Esophagus muscularis mucosa (tissue), 4 donors: ENCODE data around the gene PPFIBP1. TPM values are rescaled to one million over a fixed set of nuclear protein-coding genes. Genes with fewer than 3 reads are reported as not detected.

Experiments
- DNase-seq: peaks from one replicate; pipeline ENCODE4 v3.0.0-alpha.2; 2017; ENCODE audit errors: extremely low spot score
- H3K27ac ChIP-seq, 4 donors: fragments of 200-600 bp; sonication (generic); replicated peaks in 1 of 4; 1 replicate in 3 of 4; 2 replicates in 1 of 4; pipeline ENCODE4 v1.5.1; 2016 to 2019; ENCODE audit warnings: mild to moderate bottlenecking in 1 of 4
- H3K27me3 ChIP-seq, 4 donors: fragments of 200-600 bp; sonication (generic); one replicate each; pipeline versions ENCODE4 v1.5.1 to v1.6.0; 2016 to 2019
- H3K36me3 ChIP-seq, 4 donors: fragments of 200-600 bp; sonication (generic); one replicate each; pipeline ENCODE4 v1.5.1; 2016 to 2019
- H3K4me1 ChIP-seq, 4 donors: fragments of 200-600 bp; sonication (generic); one replicate each; pipeline ENCODE4 v1.5.1; 2016 to 2019
- H3K4me3 ChIP-seq, 4 donors: fragments of 200-600 bp; sonication (generic); 1 replicate in 2 of 4; 2 replicates in 2 of 4; pipeline ENCODE4 v1.5.1; 2016 to 2019; ENCODE audit warnings: mild to moderate bottlenecking in 4 of 4, moderate library complexity in 1 of 4
- H3K9me3 ChIP-seq, 4 donors: fragments of 200-600 bp; sonication (generic); 1 replicate in 3 of 4; 2 replicates in 1 of 4; pipeline ENCODE4 v1.5.1; 2016 to 2019
- EP300 ChIP-seq: sonication (generic); formaldehyde crosslinking; IDR thresholded peaks from one replicate; pipeline ENCODE4 v1.6.1; 2017; ENCODE audit warnings: antibody characterized with exemption
- POLR2A ChIP-seq: fragments of 450-650 bp; IDR thresholded peaks from one replicate; pipeline ENCODE4 v1.6.1; 2017; ENCODE audit warnings: antibody characterized with exemption, moderate library complexity, mild to moderate bottlenecking, low read depth
- POLR2AphosphoS5 ChIP-seq, 2 donors: sonication (generic); formaldehyde crosslinking; IDR thresholded peaks; one replicate each; pipeline ENCODE4 v1.6.1; 2017; ENCODE audit warnings: antibody characterized with exemption in 2 of 2
- WGBS: methylation state at CpG from one replicate; pipeline ENCODE4 v1.1.5; 2018; 5-methylcytosine and 5-hydroxymethylcytosine counted together
- intact Hi-C: fragments of 100-400 bp; cut with DNase I; formaldehyde crosslinking; loops from one replicate; pipeline ENCODE4 v1.15.1; 2023
- total RNA-seq, 4 donors: library from RNA; depleted of rRNA; stranded (reverse); fragments of >200 nt; gene quantifications; one replicate each; pipeline versions ENCODE4 v1.1.0 to v1.2.1, GENCODE V29; 2016
- TF ChIP-seq, protein P1 (sequence below), 3 experiments: fragments of 200-600 bp in 2 of 3; fragments of 450-650 bp in 1 of 3; sonication (generic) in 2 of 3; IDR thresholded peaks; one replicate each; pipeline ENCODE4 v1.5.1; 2017 to 2019; ENCODE audit warnings: antibody characterized with exemption in 3 of 3, mild to moderate bottlenecking in 2 of 3, moderate library complexity in 1 of 3

Gene PPFIBP1
- total RNA-seq, 4 donors from 2014 or later, result 53.2 to 79.0 (median 66.5) TPM

DNA sequence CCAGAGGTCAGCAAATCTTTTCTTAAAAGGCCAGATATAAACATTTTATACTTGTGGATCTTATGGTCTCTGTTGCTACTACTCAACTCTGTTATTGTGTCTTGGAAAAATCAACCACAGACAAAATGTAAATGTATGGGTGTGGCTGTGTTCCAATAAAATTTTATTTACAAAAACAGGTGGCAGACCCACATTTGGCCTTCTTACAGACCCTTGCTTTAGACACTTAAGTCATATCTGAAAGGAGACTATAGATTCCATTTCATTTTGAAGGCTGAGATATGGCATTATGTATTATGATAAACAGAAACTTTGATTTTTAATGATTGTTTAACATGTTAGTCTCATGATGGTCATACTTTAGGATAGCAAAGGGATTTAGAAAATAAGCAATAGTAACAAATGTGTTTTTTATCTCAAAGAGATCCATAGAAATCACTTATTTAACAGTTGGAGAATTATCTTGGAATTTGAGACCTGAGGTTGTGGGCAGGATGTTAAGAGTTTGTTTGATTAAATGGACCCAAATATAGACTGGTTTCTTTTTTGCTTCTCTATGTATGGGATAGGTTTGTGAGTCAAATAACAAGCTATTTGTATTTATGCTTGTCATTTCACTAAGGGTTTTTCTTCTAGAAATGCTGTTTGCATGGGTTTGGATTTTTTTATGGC is 51.2 kb downstream of the PPFIBP1 start:
- intact Hi-C loops, result no loop called here
- Histone ChIP-seq H3K4me3 (no peak overlapping the region), H3K36me3 (peaks cover 0 to 16% (median 7%) of the 10 kb centered on the region in 4 donors), H3K27me3 (no peaks in the 10 kb centered on the region), H3K4me1 (peaks cover 47 to 54% (median 51%) of the 10 kb centered on the region in 4 donors), H3K27ac (no peak overlapping the region), H3K9me3 (no peaks in the 10 kb centered on the region)
- no peak for DNase-seq
- TF ChIP-seq EP300, result no peak

DNA sequence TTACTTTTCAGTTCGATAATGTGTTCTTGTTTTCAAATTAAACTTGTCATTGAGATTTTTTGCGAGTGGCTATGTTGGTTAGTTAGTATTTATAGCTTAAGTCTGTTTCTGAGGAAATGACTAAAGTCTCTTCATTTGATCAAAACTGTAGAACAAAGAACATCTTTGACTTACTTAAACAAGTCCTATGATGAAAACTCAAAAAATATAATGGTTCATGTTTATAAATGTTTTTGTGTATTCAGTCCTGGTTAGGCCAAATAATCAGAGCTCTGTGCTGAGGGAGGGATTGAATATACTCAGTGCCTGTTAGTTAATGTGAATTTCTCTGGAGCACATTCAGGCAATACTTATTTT is 51.7 kb downstream of the PPFIBP1 start:
- Histone ChIP-seq H3K4me1 (peaks cover 47 to 54% (median 52%) of the 10 kb centered on the region in 4 donors), H3K4me3 (no peak overlapping the region), H3K36me3 (peaks cover 0 to 16% (median 7%) of the 10 kb centered on the region in 4 donors), H3K27me3 (no peaks in the 10 kb centered on the region), H3K9me3 (no peaks in the 10 kb centered on the region), H3K27ac (no peak overlapping the region)
- intact Hi-C loops, result no loop called here
- DNase-seq, result no peak
- WGBS, result 70% methylated on average over 2 of the region's 2 CpGs
- TF ChIP-seq POLR2A (no peak), POLR2AphosphoS5 (IDR thresholded peaks at IDR 0.05) (no peak), EP300 (no peak)
- TF ChIP-seq, protein P1, sequence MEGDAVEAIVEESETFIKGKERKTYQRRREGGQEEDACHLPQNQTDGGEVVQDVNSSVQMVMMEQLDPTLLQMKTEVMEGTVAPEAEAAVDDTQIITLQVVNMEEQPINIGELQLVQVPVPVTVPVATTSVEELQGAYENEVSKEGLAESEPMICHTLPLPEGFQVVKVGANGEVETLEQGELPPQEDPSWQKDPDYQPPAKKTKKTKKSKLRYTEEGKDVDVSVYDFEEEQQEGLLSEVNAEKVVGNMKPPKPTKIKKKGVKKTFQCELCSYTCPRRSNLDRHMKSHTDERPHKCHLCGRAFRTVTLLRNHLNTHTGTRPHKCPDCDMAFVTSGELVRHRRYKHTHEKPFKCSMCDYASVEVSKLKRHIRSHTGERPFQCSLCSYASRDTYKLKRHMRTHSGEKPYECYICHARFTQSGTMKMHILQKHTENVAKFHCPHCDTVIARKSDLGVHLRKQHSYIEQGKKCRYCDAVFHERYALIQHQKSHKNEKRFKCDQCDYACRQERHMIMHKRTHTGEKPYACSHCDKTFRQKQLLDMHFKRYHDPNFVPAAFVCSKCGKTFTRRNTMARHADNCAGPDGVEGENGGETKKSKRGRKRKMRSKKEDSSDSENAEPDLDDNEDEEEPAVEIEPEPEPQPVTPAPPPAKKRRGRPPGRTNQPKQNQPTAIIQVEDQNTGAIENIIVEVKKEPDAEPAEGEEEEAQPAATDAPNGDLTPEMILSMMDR (IDR thresholded peaks at IDR 0.05), result no peak

DNA sequence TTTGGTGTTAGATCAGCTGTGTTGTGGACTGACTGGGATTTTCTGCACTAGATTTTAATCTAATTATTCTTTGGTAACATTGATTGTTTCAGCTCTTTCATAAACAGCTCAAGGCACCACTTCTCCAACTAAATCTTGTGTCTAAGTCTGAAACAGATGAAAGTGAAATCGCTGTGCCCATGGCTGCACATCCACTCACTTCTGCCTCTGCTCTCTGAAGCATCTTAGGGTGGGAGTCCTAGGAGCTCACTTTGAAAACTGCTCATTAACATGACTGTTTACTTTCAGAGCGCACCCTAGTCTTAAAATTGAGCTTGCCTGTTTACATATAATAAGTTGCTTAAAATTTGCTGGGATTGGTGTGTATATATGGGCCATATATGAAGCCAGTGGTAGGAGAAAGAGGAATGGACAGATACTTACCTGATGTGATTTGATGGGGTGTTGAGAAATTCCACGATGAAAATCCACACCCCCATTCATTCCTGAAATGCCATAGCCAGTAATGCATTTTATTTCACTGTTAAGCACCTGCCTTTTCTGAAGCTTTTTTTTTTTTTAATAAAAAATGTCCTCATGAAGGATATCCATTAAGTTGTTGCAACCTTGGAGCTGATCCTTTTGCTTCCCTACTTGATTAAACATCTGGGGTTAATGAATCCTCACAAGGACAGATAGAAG is 52.8 kb downstream of the PPFIBP1 start:
- WGBS, result 87% methylated on average over 3 of the region's 3 CpGs
- Histone ChIP-seq H3K9me3 (no peaks in the 10 kb centered on the region), H3K36me3 (peaks cover 0 to 16% (median 7%) of the 10 kb centered on the region in 4 donors), H3K27me3 (no peaks in the 10 kb centered on the region), H3K4me1 (peaks cover 40 to 55% (median 47%) of the 10 kb centered on the region in 4 donors), H3K27ac (no peak overlapping the region), H3K4me3 (no peak overlapping the region)
- intact Hi-C loops, result no loop called here
- TF ChIP-seq POLR2A (no peak), POLR2AphosphoS5 (IDR thresholded peaks at IDR 0.05) (no peak), EP300 (no peak)
- TF ChIP-seq, protein P1 (IDR thresholded peaks at IDR 0.05), result no peak
- DNase-seq, result no peak

DNA sequence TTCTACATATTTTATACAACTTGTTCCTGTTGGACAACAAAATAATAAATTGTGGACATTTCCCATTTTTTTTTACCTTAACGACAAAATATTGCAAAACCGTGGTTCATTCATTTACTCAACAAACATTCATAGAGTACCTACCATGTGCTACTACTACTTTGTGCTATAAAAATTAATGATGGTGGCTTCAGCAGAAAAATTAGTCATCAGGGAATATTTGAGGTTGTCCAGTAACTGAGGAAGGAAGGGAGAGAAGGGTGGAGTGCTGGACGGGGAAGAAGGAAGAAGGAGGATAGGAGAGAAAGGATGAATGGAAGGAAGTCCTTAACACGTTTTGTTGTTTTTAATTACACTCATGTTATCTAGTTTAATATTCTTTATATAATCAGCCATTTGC is 53.7 kb downstream of the PPFIBP1 start:
- no peak for TF ChIP-seq POLR2A
- TF ChIP-seq, protein P1 (IDR thresholded peaks at IDR 0.05), result no peak
- TF ChIP-seq EP300, result no peak
- no peak for TF ChIP-seq POLR2AphosphoS5 (IDR thresholded peaks at IDR 0.05)
- no peak for DNase-seq
- H3K27ac ChIP-seq, result no peak overlapping the region
- H3K36me3 ChIP-seq, result peaks cover 0 to 16% (median 7%) of the 10 kb centered on the region in 4 donors
- H3K27me3 ChIP-seq, result no peaks in the 10 kb centered on the region
- WGBS, result 75% methylated on average over 4 of the region's 4 CpGs
- no peaks in the 10 kb centered on the region for H3K9me3 ChIP-seq
- H3K4me1 ChIP-seq, result peaks cover 37 to 52% (median 50%) of the 10 kb centered on the region in 4 donors
- H3K4me3 ChIP-seq, result no peak overlapping the region
- intact Hi-C loops, result no loop called here

DNA sequence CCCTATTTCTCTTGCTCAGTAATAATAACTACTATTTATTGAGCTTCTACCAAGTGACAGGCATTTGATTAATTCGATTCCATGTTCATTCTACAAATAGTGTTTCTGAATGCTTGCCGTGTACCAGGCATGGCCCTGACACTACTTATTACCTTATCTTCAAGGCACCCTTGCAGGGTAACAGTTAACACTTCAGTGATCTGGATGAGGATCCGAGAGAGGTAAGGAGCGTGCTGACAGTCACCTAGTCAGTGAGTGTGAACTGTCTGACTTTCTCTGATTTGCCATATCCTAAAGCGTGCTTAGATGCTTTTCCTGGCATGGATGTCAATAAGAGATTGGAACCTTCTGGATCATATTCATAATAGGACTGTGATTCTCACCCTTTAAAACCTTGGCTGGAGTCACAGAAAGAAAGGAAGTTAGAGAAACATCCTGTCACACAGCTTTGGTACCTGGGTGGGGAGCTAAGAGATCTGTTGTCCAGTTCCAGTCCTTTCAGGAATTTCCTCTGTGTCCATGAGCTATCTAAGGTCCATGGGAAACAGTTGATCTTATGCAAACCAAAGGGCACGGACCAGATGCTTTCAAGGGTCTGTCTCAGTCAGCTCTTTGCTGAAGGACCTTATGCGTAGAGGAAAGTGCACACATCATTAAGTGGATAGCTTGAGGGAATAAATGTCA is 54.8 kb downstream of the PPFIBP1 start:
- no peaks in the 10 kb centered on the region for H3K9me3 ChIP-seq
- H3K36me3 ChIP-seq, result peaks cover 0 to 16% (median 7%) of the 10 kb centered on the region in 4 donors
- DNase-seq, result no peak
- 85% methylated on average over 7 of the region's 7 CpGs for whole genome bisulfite sequencing
- no peaks in the 10 kb centered on the region for H3K27me3 ChIP-seq
- peaks cover 31 to 51% (median 49%) of the 10 kb centered on the region in 4 donors for H3K4me1 ChIP-seq
- H3K27ac ChIP-seq, result no peak overlapping the region
- TF ChIP-seq POLR2A, result no peak
- no peak for TF ChIP-seq POLR2AphosphoS5 (IDR thresholded peaks at IDR 0.05)
- TF ChIP-seq EP300, result no peak
- TF ChIP-seq, protein P1 (IDR thresholded peaks at IDR 0.05), result no peak
- intact Hi-C loops, result no loop called here
- H3K4me3 ChIP-seq, result no peak overlapping the region
